ENCODE measurements around the gene ZNF90. TPM values are rescaled to one million over a fixed set of nuclear protein-coding genes. Genes with fewer than 3 reads are reported as not detected.
"Not testable (repeated sequence)": the region's sequence is repeated elsewhere in the genome, so short reads cannot be mapped to it uniquely, and the experiment has no call there.

Gene ZNF90
- total RNA-seq, 4 donors from 2014 or later = 15.3 to 29.0 (median 17.4) TPM

DNA sequence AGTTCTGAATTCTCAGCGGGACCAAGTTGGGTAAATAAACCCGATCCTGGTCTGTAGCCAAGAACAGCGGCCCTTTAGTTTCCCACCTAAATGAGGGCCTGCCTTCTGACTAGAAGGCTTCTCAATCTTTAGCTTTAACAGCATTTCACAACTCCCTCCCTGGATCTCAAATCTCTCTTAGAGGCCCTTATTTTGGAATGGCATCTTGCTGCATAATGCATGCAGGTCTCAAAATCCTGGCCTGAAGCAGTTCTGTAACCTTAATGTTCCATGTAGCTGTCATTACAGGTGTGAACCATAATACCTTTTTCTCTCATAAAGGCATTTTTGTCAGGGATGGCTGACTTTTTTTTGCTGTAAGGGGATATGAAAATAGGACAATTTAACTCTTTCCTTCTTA, 29.5 kb downstream of the ZNF90 start:
- H3K9me3 ChIP-seq = no peaks in the 10 kb centered on the region
- peaks cover 6 to 9% of the 10 kb centered on the region in 2 donors for H3K4me1 ChIP-seq
- no peaks in the 10 kb centered on the region for H3K27me3 ChIP-seq
- H3K36me3 ChIP-seq = peaks cover 0 to 7% of the 10 kb centered on the region in 2 donors
- H3K27ac ChIP-seq = no peak overlapping the region
- intact Hi-C loops (cut with DNase I) = no loop called here
- no peak overlapping the region for H3K4me3 ChIP-seq (replicated peaks in 1 of 3)
- no peak for TF ChIP-seq POLR2A (IDR thresholded peaks at IDR 0.05)
- TF ChIP-seq CTCF (IDR thresholded peaks at IDR 0.05) = no peak
- WGBS, 2 donors = 61 to 89% methylated on average over 3 of the region's 3 CpGs
- DNase-seq = no peak

DNA sequence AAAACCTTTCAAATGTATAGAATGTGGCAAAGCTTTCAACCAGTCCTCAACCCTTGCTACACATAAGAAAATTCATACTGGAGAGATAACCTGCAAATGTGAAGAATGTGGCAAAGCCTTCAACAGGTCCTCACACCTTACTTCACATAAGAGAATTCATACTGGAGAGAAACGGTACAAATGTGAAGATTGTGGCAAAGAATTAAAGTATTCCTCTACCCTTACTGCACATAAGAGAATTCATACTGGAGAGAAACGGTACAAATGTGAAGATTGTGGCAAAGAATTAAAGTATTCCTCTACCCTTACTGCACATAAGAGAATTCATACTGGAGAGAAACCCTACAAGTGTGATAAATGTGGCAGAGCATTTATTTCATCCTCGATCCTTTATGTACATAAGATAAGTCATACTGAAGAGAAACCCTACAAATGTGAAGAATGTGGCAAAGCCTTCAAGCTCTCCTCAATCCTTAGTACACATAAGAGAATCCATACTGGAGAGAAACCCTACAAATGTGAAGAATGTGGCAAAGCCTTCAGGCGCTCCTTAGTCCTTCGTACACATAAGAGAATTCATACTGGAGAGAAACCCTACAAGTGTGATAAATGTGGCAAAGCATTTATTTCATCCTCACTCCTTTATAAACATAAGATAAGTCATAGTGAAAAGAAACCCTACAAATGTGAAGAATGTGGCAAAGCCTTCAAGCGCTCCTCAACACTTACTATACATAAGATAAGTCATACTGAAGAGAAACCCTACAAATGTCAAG, 40.5 kb downstream of the ZNF90 start:
- not testable (repeated sequence) for H3K4me3 ChIP-seq (replicated peaks in 1 of 3); H3K9me3 ChIP-seq; H3K4me1 ChIP-seq; H3K27me3 ChIP-seq; DNase-seq; H3K27ac ChIP-seq
- peaks cover 16 to 18% of the 10 kb centered on the region in 2 donors for H3K36me3 ChIP-seq
- 96% methylated on average over 6 of the region's 6 CpGs for WGBS, 2 donors
- intact Hi-C loops (cut with DNase I) = loop anchor here (5.0 kb wide), 1 partner anchor 401 kb away; no protein-coding TSS in a partner anchor

DNA sequence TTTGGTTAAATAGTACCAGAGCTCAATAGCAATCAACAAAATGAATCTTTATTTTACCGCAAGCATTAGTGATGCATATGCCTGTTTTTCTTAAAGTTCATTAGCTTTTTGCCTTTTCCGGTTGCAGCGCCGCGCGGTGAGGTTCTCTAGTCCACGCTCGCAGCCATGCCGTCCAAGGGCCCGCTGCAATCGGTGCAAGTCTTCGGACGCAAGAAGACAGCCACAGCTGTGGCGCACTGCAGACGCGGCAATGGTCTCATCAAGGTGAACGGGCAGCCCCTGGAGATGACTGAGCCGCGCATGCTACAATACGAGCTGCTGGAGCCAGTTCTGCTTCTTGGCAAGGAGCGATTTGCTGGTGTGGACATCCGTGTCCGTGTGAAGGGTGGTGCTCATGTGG, 47.1 kb downstream of the ZNF90 start:
- Histone ChIP-seq H3K27me3 (no peaks in the 10 kb centered on the region), H3K4me1 (no peaks in the 10 kb centered on the region), H3K27ac (no peak overlapping the region), H3K36me3 (no peaks in the 10 kb centered on the region), H3K9me3 (no peaks in the 10 kb centered on the region), H3K4me3 (replicated peaks in 1 of 3) (no peak overlapping the region)
- TF ChIP-seq CTCF (IDR thresholded peaks at IDR 0.05) (no peak), POLR2A (IDR thresholded peaks at IDR 0.05) (no peak)
- WGBS, 2 donors = 93 to 97% methylated on average over 16 to 23 of the region's 23 CpGs
- DNase-seq = no peak
- intact Hi-C loops (cut with DNase I) = no loop called here

DNA sequence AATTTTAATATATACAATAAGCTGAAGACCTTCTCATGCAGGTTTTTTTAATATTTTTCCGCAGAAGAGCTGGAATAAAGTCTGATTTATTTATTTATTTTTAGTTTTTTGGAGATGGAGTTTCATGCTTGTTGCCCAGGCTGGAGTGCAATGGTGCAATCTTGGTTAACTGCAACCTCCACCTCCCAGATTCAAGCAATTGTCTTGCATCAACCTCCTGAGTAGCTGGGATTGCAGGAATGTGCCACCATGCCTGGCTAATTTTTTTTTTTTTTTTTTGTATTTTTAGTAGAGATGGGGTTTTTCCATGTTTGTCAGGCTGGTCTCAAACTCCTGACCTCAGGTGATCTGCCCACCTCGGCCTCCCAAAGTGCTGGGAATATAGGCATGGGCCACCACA, 55.1 kb downstream of the ZNF90 start:
- H3K27ac ChIP-seq; intact Hi-C loops (cut with DNase I); H3K27me3 ChIP-seq; DNase-seq; H3K36me3 ChIP-seq; H3K4me3 ChIP-seq (replicated peaks in 1 of 3); H3K9me3 ChIP-seq: not testable (repeated sequence)
- H3K4me1 ChIP-seq = peaks cover 12 to 17% of the 10 kb centered on the region in 2 donors
- WGBS, 2 donors = 94 to 95% methylated on average over 2 of the region's 2 CpGs

DNA sequence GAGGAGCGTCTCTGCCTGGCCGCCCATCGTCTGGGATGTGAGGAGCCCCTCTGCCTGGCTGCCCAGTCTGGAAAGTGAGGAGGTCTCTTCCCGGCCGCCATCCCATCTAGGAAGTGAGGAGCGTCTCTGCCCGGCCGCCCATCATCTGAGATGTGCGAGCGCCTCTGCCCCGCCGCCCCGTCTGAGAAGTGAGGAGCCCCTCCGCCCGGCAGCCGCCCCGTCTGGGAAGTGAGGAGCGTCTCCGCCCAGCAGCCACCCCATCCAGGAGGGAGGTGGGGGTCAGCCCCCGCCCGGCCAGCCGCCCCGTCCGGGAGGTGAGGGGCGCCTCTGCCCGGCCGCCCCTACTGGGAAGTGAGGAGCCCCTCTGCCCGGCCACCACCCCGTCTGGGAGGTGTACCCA, 59.9 kb downstream of the ZNF90 start:
- H3K27ac ChIP-seq; H3K4me3 ChIP-seq (replicated peaks in 1 of 3); DNase-seq; H3K36me3 ChIP-seq; H3K27me3 ChIP-seq; H3K9me3 ChIP-seq; intact Hi-C loops (cut with DNase I): not testable (repeated sequence)
- H3K4me1 ChIP-seq = peaks cover 12 to 26% of the 10 kb centered on the region in 2 donors
- 98% methylated on average over 24 of the region's 29 CpGs; no CpG with 5 or more reads in 1 of the 2 donors for WGBS, 2 donors

GRCh38 chr19:20151617-20152145, 73.9 kb downstream of the ZNF90 start:
- H3K27me3 ChIP-seq = no peaks in the 10 kb centered on the region
- peak; percentile 32 for DNase-seq
- H3K27ac ChIP-seq = peak overlapping the region; percentile 73 to 89 (median 85)
- no peaks in the 10 kb centered on the region for H3K36me3 ChIP-seq
- 34 to 51% methylated on average over 7 to 12 of the region's 12 CpGs for WGBS, 2 donors
- TF ChIP-seq CTCF (IDR thresholded peaks at IDR 0.05) (no peak), POLR2A (IDR thresholded peaks at IDR 0.05) (no peak)
- intact Hi-C loops (cut with DNase I) = no loop called here
- H3K4me3 ChIP-seq (replicated peaks in 1 of 3) = no peak overlapping the region
- no peaks in the 10 kb centered on the region for H3K9me3 ChIP-seq
- H3K4me1 ChIP-seq = peaks cover 25 to 26% of the 10 kb centered on the region in 2 donors

Measured in thyroid gland (tissue), 4 donors.